Neural cell (in vitro differentiated cells): ENCODE measurements around the gene MARF1. TPM values are rescaled to one million over a fixed set of nuclear protein-coding genes. Genes with fewer than 3 reads are reported as not detected.

ENCODE experiments used
- H2AFZ ChIP-seq: fragments of 200-600, 300-800 bp; sonication (generic), shearing (Covaris generic); 2 replicates; pipeline ENCODE4 v1.6.0; 2014; ENCODE audit warnings: low read depth, mild to moderate bottlenecking, antibody characterized with exemption, low read length, moderate library complexity
- H3F3A ChIP-seq: fragments of 200-600 bp; shearing (Covaris generic); 2 replicates; pipeline ENCODE4 v1.6.1; 2016; ENCODE audit warnings: mild to moderate bottlenecking, moderate library complexity, mixed read lengths, antibody characterized with exemption, low read length; ENCODE audit not compliant: insufficient read depth, poor library complexity, severe bottlenecking
- H3K27ac ChIP-seq: fragments of 200-600, 300-800 bp; sonication (generic), shearing (Covaris generic); 2 replicates; pipeline ENCODE4 v1.5.1; 2014; ENCODE audit warnings: mild to moderate bottlenecking, low read length, moderate library complexity
- H3K27me3 ChIP-seq: fragments of 300-800, 200-600 bp; sonication (generic), shearing (Covaris generic); 2 replicates; pipeline ENCODE4 v1.6.0; 2014; ENCODE audit warnings: mild to moderate bottlenecking, low read depth, low read length, moderate library complexity; ENCODE audit not compliant: insufficient read depth
- H3K36me3 ChIP-seq: fragments of 300-800, 200-600 bp; sonication (generic), shearing (Covaris generic); 2 replicates; pipeline ENCODE4 v1.5.1; 2014; ENCODE audit warnings: mild to moderate bottlenecking, antibody characterized with exemption, low read length, moderate library complexity; ENCODE audit not compliant: insufficient read depth
- H3K4me2 ChIP-seq: fragments of 300-800, 200-600 bp; sonication (generic), shearing (Covaris generic); 2 replicates; pipeline ENCODE4 v1.6.0; 2014; ENCODE audit warnings: mild to moderate bottlenecking, low read length
- H3K4me3 ChIP-seq: fragments of 300-800, 200-600 bp; sonication (generic), shearing (Covaris generic); 2 replicates; pipeline ENCODE4 v1.5.1; 2014; ENCODE audit warnings: mild to moderate bottlenecking, low read length, moderate library complexity
- H3K79me2 ChIP-seq: fragments of 200-600 bp; shearing (Covaris generic); replicated peaks from 2 replicates; pipeline ENCODE4 v1.6.0; 2014; ENCODE audit warnings: mild to moderate bottlenecking, low read length, moderate library complexity; ENCODE audit not compliant: insufficient read depth
- H3K9ac ChIP-seq: fragments of 300-800, 200-600 bp; sonication (generic), shearing (Covaris generic); 2 replicates; pipeline ENCODE4 v1.6.1; 2016; ENCODE audit warnings: mild to moderate bottlenecking, low read length, mixed read lengths
- H3K9me2 ChIP-seq: fragments of 200-600 bp; shearing (Covaris generic); 2 replicates; pipeline ENCODE4 v1.6.1; 2016; ENCODE audit warnings: mild to moderate bottlenecking, low read length, mixed read lengths; ENCODE audit not compliant: insufficient read depth
- H3K9me3 ChIP-seq: fragments of 200-600, 300-800 bp; sonication (generic), shearing (Covaris generic); 2 replicates; pipeline ENCODE4 v1.6.1; 2016; ENCODE audit warnings: mild to moderate bottlenecking, mixed run types, low read length, moderate library complexity, mixed read lengths
- H4K20me1 ChIP-seq: fragments of 200-600 bp; shearing (Covaris generic); 2 replicates; pipeline ENCODE4 v1.6.1; 2016; ENCODE audit warnings: mild to moderate bottlenecking, mixed run types; ENCODE audit not compliant: insufficient read depth
- EP300 ChIP-seq: fragments of 450-650 bp; conservative IDR thresholded peaks from 2 replicates; pipeline ENCODE4 v1.6.1; 2014; ENCODE audit warnings: antibody characterized with exemption, mild to moderate bottlenecking, moderate library complexity; ENCODE audit not compliant: poor library complexity, severe bottlenecking
- EZH2 ChIP-seq: fragments of 200-600, 300-800 bp; shearing (Covaris generic), sonication (generic); IDR thresholded peaks from 2 replicates; pipeline ENCODE4 v1.6.1; 2014; ENCODE audit warnings: antibody characterized with exemption, low read length, borderline replicate concordance, mild to moderate bottlenecking; ENCODE audit not compliant: insufficient read depth, poor library complexity, severe bottlenecking
- MXI1 ChIP-seq: fragments of 450-650 bp; conservative IDR thresholded peaks from 2 replicates; pipeline ENCODE4 v1.6.1; 2014; ENCODE audit warnings: antibody characterized with exemption, mild to moderate bottlenecking; ENCODE audit not compliant: poor library complexity, severe bottlenecking
- POLR2AphosphoS5 ChIP-seq: IDR thresholded peaks from 2 replicates; pipeline ENCODE4 v1.6.1; 2012
- RAD21 ChIP-seq: fragments of 450-650 bp; conservative IDR thresholded peaks from 2 replicates; pipeline ENCODE4 v1.6.1; 2014; ENCODE audit warnings: antibody characterized with exemption, mild to moderate bottlenecking, moderate library complexity
- REST ChIP-seq: IDR thresholded peaks from 2 replicates; pipeline ENCODE4 v1.6.1; 2012; ENCODE audit warnings: borderline replicate concordance
- SMC3 ChIP-seq: fragments of 450-650 bp; conservative IDR thresholded peaks from 2 replicates; pipeline ENCODE4 v1.6.1; 2014; ENCODE audit warnings: antibody characterized with exemption, mild to moderate bottlenecking, moderate library complexity; ENCODE audit not compliant: poor library complexity
- TAF1 ChIP-seq: IDR thresholded peaks from 2 replicates; pipeline ENCODE4 v1.6.1; 2012; ENCODE audit warnings: low read depth
- polyA plus RNA-seq: library from polyadenylated mRNA; depleted of rRNA; stranded (reverse); fragments of >200 nt; gene quantifications from 2 replicates; pipeline ENCODE4 v1.2.3, GENCODE V29; 2014
- TF ChIP-seq, protein P1 (sequence below): fragments of 450-650 bp; IDR thresholded peaks from 2 replicates; pipeline ENCODE4 v1.5.1; 2014; ENCODE audit warnings: antibody characterized with exemption, mild to moderate bottlenecking, moderate library complexity; ENCODE audit not compliant: poor library complexity, severe bottlenecking

The MARF1 gene
- polyA plus RNA-seq, 1 donor from 2014 or later = 23.2 TPM

GRCh38 chr16:15631730-15632409 is 11.1 kb downstream of the MARF1 start:
- Histone ChIP-seq H4K20me1 (no peaks in the 10 kb centered on the region), H3F3A (no peaks in the 10 kb centered on the region), H3K79me2 (peaks cover 5% of the 10 kb centered on the region), H3K4me2 (no peak overlapping the region), H2AFZ (no peak overlapping the region), H3K27me3 (no peaks in the 10 kb centered on the region), H3K36me3 (no peaks in the 10 kb centered on the region), H3K9me2 (no peaks in the 10 kb centered on the region), H3K27ac (no peak overlapping the region), H3K9me3 (no peaks in the 10 kb centered on the region), H3K9ac (no peak overlapping the region), H3K4me3 (no peak overlapping the region)
- no peak for TF ChIP-seq EP300
- TF ChIP-seq TAF1 = no peak
- TF ChIP-seq, protein P1, sequence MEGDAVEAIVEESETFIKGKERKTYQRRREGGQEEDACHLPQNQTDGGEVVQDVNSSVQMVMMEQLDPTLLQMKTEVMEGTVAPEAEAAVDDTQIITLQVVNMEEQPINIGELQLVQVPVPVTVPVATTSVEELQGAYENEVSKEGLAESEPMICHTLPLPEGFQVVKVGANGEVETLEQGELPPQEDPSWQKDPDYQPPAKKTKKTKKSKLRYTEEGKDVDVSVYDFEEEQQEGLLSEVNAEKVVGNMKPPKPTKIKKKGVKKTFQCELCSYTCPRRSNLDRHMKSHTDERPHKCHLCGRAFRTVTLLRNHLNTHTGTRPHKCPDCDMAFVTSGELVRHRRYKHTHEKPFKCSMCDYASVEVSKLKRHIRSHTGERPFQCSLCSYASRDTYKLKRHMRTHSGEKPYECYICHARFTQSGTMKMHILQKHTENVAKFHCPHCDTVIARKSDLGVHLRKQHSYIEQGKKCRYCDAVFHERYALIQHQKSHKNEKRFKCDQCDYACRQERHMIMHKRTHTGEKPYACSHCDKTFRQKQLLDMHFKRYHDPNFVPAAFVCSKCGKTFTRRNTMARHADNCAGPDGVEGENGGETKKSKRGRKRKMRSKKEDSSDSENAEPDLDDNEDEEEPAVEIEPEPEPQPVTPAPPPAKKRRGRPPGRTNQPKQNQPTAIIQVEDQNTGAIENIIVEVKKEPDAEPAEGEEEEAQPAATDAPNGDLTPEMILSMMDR = no peak
- no peak for TF ChIP-seq MXI1
- TF ChIP-seq SMC3 = no peak
- no peak for TF ChIP-seq RAD21
- TF ChIP-seq POLR2AphosphoS5 = no peak
- no peak for TF ChIP-seq EZH2
- TF ChIP-seq REST = no peak

- peaks cover 8% of the 10 kb centered on the region for H3K36me3 ChIP-seq
These were observed 21.1 kb downstream of the MARF1 start for GRCh38 chr16:15621889-15622288.

More at GRCh38 chr16:15621889-15622288, 21.1 kb downstream of the MARF1 start:
- Histone ChIP-seq H3K27me3 (no peaks in the 10 kb centered on the region), H3K9ac (no peak overlapping the region), H4K20me1 (no peaks in the 10 kb centered on the region), H3K27ac (no peak overlapping the region), H3K4me3 (no peak overlapping the region), H3K4me2 (no peak overlapping the region), H2AFZ (no peak overlapping the region), H3F3A (no peaks in the 10 kb centered on the region), H3K79me2 (no peaks in the 10 kb centered on the region), H3K9me2 (no peaks in the 10 kb centered on the region), H3K9me3 (no peaks in the 10 kb centered on the region)
- TF ChIP-seq SMC3 = no peak
- no peak for TF ChIP-seq TAF1
- TF ChIP-seq EZH2 = no peak
- TF ChIP-seq REST = no peak
- no peak for TF ChIP-seq EP300
- no peak for TF ChIP-seq POLR2AphosphoS5
- TF ChIP-seq RAD21 = no peak
- no peak for TF ChIP-seq MXI1
- TF ChIP-seq, protein P1 = no peak
